Smooth muscle cell (in vitro differentiated cells): ENCODE results near the gene UBE4A. TPM values are rescaled to one million over a fixed set of nuclear protein-coding genes. Genes with fewer than 3 reads are reported as not detected.
"Not testable (repeated sequence)": the region's sequence is repeated elsewhere in the genome, so short reads cannot be mapped to it uniquely, and the experiment has no call there.

Source experiments
- DNase-seq: peaks from one replicate; lab custom pipeline; 2025; ENCODE audit not compliant: unreplicated experiment; lab: John Stamatoyannopoulos, UW
- H2AFZ ChIP-seq: fragments of 200-600 bp; sonication (generic); 2 replicates; pipeline ENCODE4 v1.6.0; 2016; ENCODE audit warnings: antibody characterized with exemption, low read depth, mild to moderate bottlenecking
- H3F3A ChIP-seq: fragments of 200-600 bp; sonication (generic); 2 replicates; pipeline ENCODE4 v1.6.0; 2017; ENCODE audit warnings: antibody characterized with exemption, low read depth
- H3K27ac ChIP-seq: fragments of 200-600 bp; sonication (generic); 2 replicates; pipeline ENCODE4 v1.5.1; 2016; ENCODE audit warnings: low read depth, mild to moderate bottlenecking
- H3K27me3 ChIP-seq: fragments of 200-600 bp; sonication (generic); 2 replicates; pipeline ENCODE4 v1.6.1; 2016; ENCODE audit warnings: low read depth, mild to moderate bottlenecking
- H3K36me3 ChIP-seq: fragments of 200-600 bp; sonication (generic); 2 replicates; pipeline ENCODE4 v1.5.1; 2016; ENCODE audit warnings: low read depth
- H3K4me1 ChIP-seq: fragments of 200-600 bp; sonication (generic); 2 replicates; pipeline ENCODE4 v1.5.1; 2016; ENCODE audit warnings: low read depth
- H3K4me2 ChIP-seq: fragments of 200-600 bp; sonication (generic); 2 replicates; pipeline ENCODE4 v1.6.0; 2016; ENCODE audit warnings: mild to moderate bottlenecking
- H3K4me3 ChIP-seq: fragments of 200-600 bp; sonication (generic); 2 replicates; pipeline ENCODE4 v1.5.1; 2016; ENCODE audit warnings: mild to moderate bottlenecking
- H3K79me2 ChIP-seq: fragments of 200-600 bp; sonication (generic); 2 replicates; pipeline ENCODE4 v1.6.0; 2016; ENCODE audit warnings: low read depth, mild to moderate bottlenecking
- H3K9ac ChIP-seq: fragments of 200-600 bp; sonication (generic); 2 replicates; pipeline ENCODE4 v1.6.0; 2016; ENCODE audit warnings: low read depth
- H3K9me3 ChIP-seq: fragments of 200-600 bp; sonication (generic); replicated peaks from 2 replicates; pipeline ENCODE4 v1.5.1; 2016; ENCODE audit warnings: low read depth
- H4K20me1 ChIP-seq: fragments of 200-600 bp; sonication (generic); 2 replicates; pipeline ENCODE4 v1.6.0; 2016; ENCODE audit warnings: low read depth
- CTCF ChIP-seq: fragments of 200-600 bp; sonication (generic); IDR thresholded peaks from 2 replicates; pipeline ENCODE4 v1.5.1; 2017; ENCODE audit warnings: borderline replicate concordance, mild to moderate bottlenecking, antibody characterized with exemption; ENCODE audit not compliant: insufficient read depth, poor library complexity, severe bottlenecking
- WGBS: methylation state at CpG from one replicate; pipeline ENCODE4 v1.1.7; 2016; ENCODE audit warnings: low lambda C conversion rate; 5-methylcytosine and 5-hydroxymethylcytosine counted together
- polyA plus RNA-seq: library from polyadenylated mRNA; unstranded; fragments of >200 nt; fragmentation: Nextera tagmentation; extraction: Ambion mirVana; gene quantifications from 2 replicates; pipeline ENCODE4 v1.2.1, GENCODE V29; 2016
- total RNA-seq: library from RNA; depleted of rRNA; stranded (reverse); fragments of >200 nt; gene quantifications from 2 replicates; pipeline ENCODE4 v1.2.3, GENCODE V29; 2014

Gene UBE4A
- total and polyA plus RNA-seq, 2 experiments from 2014 or later, result 17.3 to 52.4 TPM

GRCh38 chr11:118401151-118401879 is 41.9 kb downstream of the UBE4A start, which contains the start of gene ATP5MG:
ATP5MG (plus strand) TSS chr11:118401606; CDS start chr11:118401666, 60 bp downstream.
- WGBS, result 1% methylated on average over 51 of the region's 51 CpGs

GRCh38 chr11:118401880-118402590 is 42.6 kb downstream of the UBE4A start:
- H3K9me3 ChIP-seq, result no peaks in the 10 kb centered on the region
- H3K4me3 ChIP-seq, result peak overlapping the region; percentile 76
- no peaks in the 10 kb centered on the region for H3K36me3 ChIP-seq
- peak overlapping the region; percentile 85 for H2AFZ ChIP-seq
- no peak for DNase-seq
- H4K20me1 ChIP-seq, result peaks cover 46% of the 10 kb centered on the region
- H3K27me3 ChIP-seq, result no peaks in the 10 kb centered on the region
- peaks cover 55% of the 10 kb centered on the region for H3K79me2 ChIP-seq
- no peak for TF ChIP-seq CTCF
- peak overlapping the region; percentile 65 for H3K9ac ChIP-seq
- peak overlapping the region; percentile 86 for H3K4me2 ChIP-seq
- H3K27ac ChIP-seq, result peak overlapping the region; percentile 66
- peaks cover 8% of the 10 kb centered on the region for H3F3A ChIP-seq
- WGBS, result 4% methylated on average over 22 of the region's 22 CpGs
- H3K4me1 ChIP-seq, result peaks cover 9% of the 10 kb centered on the region

More at GRCh38 chr11:118401151-118401879, 41.9 kb downstream of the UBE4A start, which contains the start of gene ATP5MG:
- Histone ChIP-seq H4K20me1 (peaks cover 39% of the 10 kb centered on the region), H3K27ac (peak within 1 kb of the TSS; percentile 66), H3K4me2 (peak within 1 kb of the TSS; percentile 86), H3K27me3 (no peaks in the 10 kb centered on the region), H3K79me2 (peaks cover 47% of the 10 kb centered on the region), H2AFZ (peak within 1 kb of the TSS; percentile 85), H3K4me1 (peaks cover 9% of the 10 kb centered on the region), H3K4me3 (peak within 1 kb of the TSS; percentile 76), H3K9me3 (no peaks in the 10 kb centered on the region), H3F3A (peaks cover 8% of the 10 kb centered on the region), H3K9ac (peak within 1 kb of the TSS; percentile 65), H3K36me3 (peaks cover 5% of the 10 kb centered on the region)
- peak; percentile 54 for DNase-seq
- TF ChIP-seq CTCF, result no peak

GRCh38 chr11:118402594-118402993 is 43.2 kb downstream of the UBE4A start:
- H3K79me2 ChIP-seq, result peaks cover 60% of the 10 kb centered on the region
- H3K36me3 ChIP-seq, result not testable (repeated sequence)
- 91% methylated on average over 7 of the region's 7 CpGs for WGBS

GRCh38 chr11:118406599-118407166 is 47.3 kb downstream of the UBE4A start:
- no peak for TF ChIP-seq CTCF
- Histone ChIP-seq H3K4me2 (no peak overlapping the region), H3K9ac (no peak overlapping the region), H3K79me2 (peaks cover 70% of the 10 kb centered on the region), H3K4me1 (peaks cover 9% of the 10 kb centered on the region), H4K20me1 (peaks cover 79% of the 10 kb centered on the region), H3K27ac (no peak overlapping the region), H3K36me3 (no peaks in the 10 kb centered on the region), H3F3A (no peaks in the 10 kb centered on the region), H3K4me3 (no peak overlapping the region), H3K27me3 (no peaks in the 10 kb centered on the region), H3K9me3 (no peaks in the 10 kb centered on the region), H2AFZ (no peak overlapping the region)
- no peak for DNase-seq
- WGBS, result 96% methylated on average over 7 of the region's 7 CpGs

More at GRCh38 chr11:118402594-118402993, 43.2 kb downstream of the UBE4A start:
- not testable (repeated sequence) for H2AFZ ChIP-seq, H3K27me3 ChIP-seq, H3K4me1 ChIP-seq, H3F3A ChIP-seq, DNase-seq, H3K9me3 ChIP-seq
- H4K20me1 ChIP-seq, result peaks cover 52% of the 10 kb centered on the region
- H3K27ac ChIP-seq, result peak overlapping the region; percentile 66
- peak overlapping the region; percentile 65 for H3K9ac ChIP-seq
- H3K4me3 ChIP-seq, result peak overlapping the region; percentile 76
- H3K4me2 ChIP-seq, result peak overlapping the region; percentile 86
